ENCODE data around the gene FGD3.

GRCh38 chr9:93071464-93071863 lies 124.1 kb downstream of the FGD3 start:
- TF ChIP-seq POLR2A (IDR thresholded peaks at IDR 0.05; ENCODE audit: low read depth, low read length) = no peak
- TF ChIP-seq POLR2AphosphoS5 (IDR thresholded peaks at IDR 0.05; ENCODE audit: low read depth, low read length) = no peak
